HepG2 (cell line): ENCODE results near the gene DDAH2. TPM values are rescaled to one million over a fixed set of nuclear protein-coding genes. Genes with fewer than 3 reads are reported as not detected.

Experiments
- CHCHD3 ChIP-seq: sonication (generic); formaldehyde crosslinking; IDR thresholded peaks from 2 replicates; pipeline ENCODE4 v1.8.0; 2022; ENCODE audit warnings: mild to moderate bottlenecking, missing genetic modification reagents, moderate library complexity
- DNMT3B ChIP-seq: conservative IDR thresholded peaks from 2 replicates; pipeline ENCODE4 v1.6.1; 2016; ENCODE audit warnings: missing biosample characterization, control low read depth
- HNRNPUL1 ChIP-seq: fragments of 200-400 bp; formaldehyde crosslinking; IDR thresholded peaks from 2 replicates; pipeline ENCODE4 v1.6.1; 2017; ENCODE audit warnings: low read depth, mild to moderate bottlenecking, low read length, moderate library complexity
- MEIS2 ChIP-seq: sonication (generic); formaldehyde crosslinking; IDR thresholded peaks from 2 replicates; pipeline ENCODE4 v1.9.0; 2021; ENCODE audit warnings: mild to moderate bottlenecking, missing genetic modification reagents
- ZNF33A ChIP-seq: sonication (generic); formaldehyde crosslinking; IDR thresholded peaks from 2 replicates; pipeline ENCODE4 v1.5.1; 2020; ENCODE audit warnings: missing genetic modification reagents, mild to moderate bottlenecking, moderate library complexity, borderline replicate concordance
- ZNF629 ChIP-seq: sonication (generic); formaldehyde crosslinking; conservative IDR thresholded peaks from 2 replicates; pipeline ENCODE4 v1.5.0; 2020; ENCODE audit warnings: missing genetic modification reagents
- ZNF816 ChIP-seq: sonication (generic); formaldehyde crosslinking; IDR thresholded peaks from 2 replicates; pipeline ENCODE4 v1.8.0; 2022; ENCODE audit warnings: missing genetic modification reagents, mild to moderate bottlenecking, borderline replicate concordance
- ZSCAN12 ChIP-seq: sonication (generic); formaldehyde crosslinking; IDR thresholded peaks from 2 replicates; pipeline ENCODE4 v1.9.0; 2021; ENCODE audit warnings: mild to moderate bottlenecking, missing genetic modification reagents
- ZSCAN20 ChIP-seq: sonication (generic); formaldehyde crosslinking; IDR thresholded peaks from 2 replicates; pipeline ENCODE4 v1.4.0; 2020; ENCODE audit warnings: missing genetic modification reagents, mild to moderate bottlenecking, borderline replicate concordance
- polyA plus RNA-seq, 8 experiments: library from polyadenylated mRNA; depleted of rRNA in 3 of 8; stranded (reverse) in 7 of 8; unstranded in 1 of 8; fragments of >200 nt; fragmentation: Illumina TruSeq in 4 of 8; extraction: Trizol in 4 of 8; gene quantifications; 2 replicates each; pipeline versions ENCODE4 v1.2.1 to v1.2.3, GENCODE V29; 2011 to 2016; ENCODE audit warnings: low read depth in 4 of 8, missing spikeins in 1 of 8, mixed read lengths in 1 of 8; ENCODE audit not compliant: insufficient read depth in 1 of 8
- total RNA-seq, 5 experiments: library from RNA; depleted of rRNA; stranded (reverse); fragments of >200 nt; fragmentation: Illumina TruSeq; extraction: Trizol; gene quantifications; 2 replicates each; pipeline ENCODE4 v1.2.3, GENCODE V29; 2016; ENCODE audit warnings: low read depth in 1 of 5
- TF ChIP-seq, protein P1 (sequence below): sonication (generic); formaldehyde crosslinking; IDR thresholded peaks from 2 replicates; pipeline ENCODE4 v1.4.0; 2020; ENCODE audit warnings: low read depth, mild to moderate bottlenecking, missing genetic modification reagents
- TF ChIP-seq, protein P2 (sequence below): sonication (generic); formaldehyde crosslinking; IDR thresholded peaks from 2 replicates; pipeline ENCODE4 v1.5.1; 2020; ENCODE audit warnings: missing genetic modification reagents, mild to moderate bottlenecking, borderline replicate concordance
- TF ChIP-seq, protein P3 (sequence below): sonication (generic); formaldehyde crosslinking; IDR thresholded peaks from 2 replicates; pipeline ENCODE4 v1.4.0; 2020; ENCODE audit warnings: mild to moderate bottlenecking, missing genetic modification reagents
- TF ChIP-seq, protein P4 (sequence below): sonication (generic); formaldehyde crosslinking; IDR thresholded peaks from 2 replicates; pipeline ENCODE4 v1.8.0; 2022; ENCODE audit warnings: mild to moderate bottlenecking, missing genetic modification reagents, moderate library complexity
- TF ChIP-seq, protein P5 (sequence below), 2 experiments: sonication (generic) in 1 of 2; formaldehyde crosslinking in 1 of 2; IDR thresholded peaks; 2 replicates each; pipeline versions ENCODE4 v1.4.0 to v1.6.1; 2016 to 2020; ENCODE audit warnings: borderline replicate concordance in 1 of 2, low read depth in 1 of 2, mild to moderate bottlenecking in 1 of 2, missing genetic modification reagents in 1 of 2
- TF ChIP-seq, protein P6 (sequence below): sonication (generic); formaldehyde crosslinking; IDR thresholded peaks from 2 replicates; pipeline ENCODE4 v1.8.0; 2022; ENCODE audit warnings: missing genetic modification reagents, mild to moderate bottlenecking, inconsistent platforms, borderline replicate concordance

Gene DDAH2
- total and polyA plus RNA-seq, 2 of the 13 experiments (the other 11 are each of a cell fraction or from before 2014, with no cell fraction given) = 16.4 to 21.1 TPM

DNA sequence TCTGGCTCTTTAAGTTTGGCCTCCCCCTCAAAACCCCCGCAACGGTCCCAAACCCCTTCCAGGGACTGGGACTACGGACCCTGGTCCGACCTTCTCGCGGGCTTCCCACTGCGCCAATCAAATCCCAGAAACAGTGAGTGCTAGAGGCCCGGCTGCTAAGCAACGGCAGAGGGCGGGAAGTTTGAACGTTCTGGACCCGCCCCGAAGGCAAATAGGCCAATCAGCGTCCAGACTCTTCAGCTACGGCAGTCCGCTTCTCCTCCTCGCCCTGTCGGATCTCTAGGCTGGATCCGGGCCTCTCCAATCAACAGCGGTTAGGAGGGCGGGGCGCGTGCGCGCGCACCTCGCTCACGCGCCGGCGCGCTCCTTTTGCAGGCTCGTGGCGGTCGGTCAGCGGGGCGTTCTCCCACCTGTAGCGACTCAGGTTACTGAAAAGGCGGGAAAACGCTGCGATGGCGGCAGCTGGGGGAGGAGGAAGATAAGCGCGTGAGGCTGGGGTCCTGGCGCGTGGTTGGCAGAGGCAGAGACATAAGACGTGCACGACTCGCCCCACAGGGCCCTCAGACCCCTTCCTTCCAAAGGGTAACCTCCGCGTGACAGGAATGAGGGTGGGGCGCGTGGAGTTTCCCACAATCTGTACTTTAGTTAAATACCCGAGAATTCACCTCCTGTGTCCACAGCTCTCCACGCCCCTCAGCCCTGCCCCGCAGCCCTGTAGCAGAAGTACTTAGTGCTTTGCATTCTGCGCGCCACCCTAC is 10.7 kb upstream of the DDAH2 start, which contains the start of gene MSH5 (continued):
- TF ChIP-seq ZNF629 (CRISPR knock-in tag) (no peak; the same call in 1 of the 2 replicates), CHCHD3 (CRISPR knock-in tag) (peak; percentile 99), HNRNPUL1 (peak; percentile 8; the same call in 1 of the 2 replicates), ZSCAN12 (peak; percentile 73; the same call in 1 of the 2 replicates), DNMT3B (CRISPR knock-in tag) (peak; percentile 93), ZSCAN20 (CRISPR knock-in tag) (no peak; the same call in 1 of the 2 replicates), ZNF816 (peak; percentile 100), MEIS2 (peak; percentile 90; the same call in 1 of the 2 replicates), ZNF33A (CRISPR knock-in tag) (peak; percentile 85; the same call in 1 of the 2 replicates)
- TF ChIP-seq, protein P1, sequence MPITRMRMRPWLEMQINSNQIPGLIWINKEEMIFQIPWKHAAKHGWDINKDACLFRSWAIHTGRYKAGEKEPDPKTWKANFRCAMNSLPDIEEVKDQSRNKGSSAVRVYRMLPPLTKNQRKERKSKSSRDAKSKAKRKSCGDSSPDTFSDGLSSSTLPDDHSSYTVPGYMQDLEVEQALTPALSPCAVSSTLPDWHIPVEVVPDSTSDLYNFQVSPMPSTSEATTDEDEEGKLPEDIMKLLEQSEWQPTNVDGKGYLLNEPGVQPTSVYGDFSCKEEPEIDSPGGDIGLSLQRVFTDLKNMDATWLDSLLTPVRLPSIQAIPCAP (CRISPR knock-in tag) = peak; percentile 94
- TF ChIP-seq, protein P2, sequence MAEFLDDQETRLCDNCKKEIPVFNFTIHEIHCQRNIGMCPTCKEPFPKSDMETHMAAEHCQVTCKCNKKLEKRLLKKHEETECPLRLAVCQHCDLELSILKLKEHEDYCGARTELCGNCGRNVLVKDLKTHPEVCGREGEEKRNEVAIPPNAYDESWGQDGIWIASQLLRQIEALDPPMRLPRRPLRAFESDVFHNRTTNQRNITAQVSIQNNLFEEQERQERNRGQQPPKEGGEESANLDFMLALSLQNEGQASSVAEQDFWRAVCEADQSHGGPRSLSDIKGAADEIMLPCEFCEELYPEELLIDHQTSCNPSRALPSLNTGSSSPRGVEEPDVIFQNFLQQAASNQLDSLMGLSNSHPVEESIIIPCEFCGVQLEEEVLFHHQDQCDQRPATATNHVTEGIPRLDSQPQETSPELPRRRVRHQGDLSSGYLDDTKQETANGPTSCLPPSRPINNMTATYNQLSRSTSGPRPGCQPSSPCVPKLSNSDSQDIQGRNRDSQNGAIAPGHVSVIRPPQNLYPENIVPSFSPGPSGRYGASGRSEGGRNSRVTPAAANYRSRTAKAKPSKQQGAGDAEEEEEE (CRISPR knock-in tag) = no peak
- TF ChIP-seq, protein P3, sequence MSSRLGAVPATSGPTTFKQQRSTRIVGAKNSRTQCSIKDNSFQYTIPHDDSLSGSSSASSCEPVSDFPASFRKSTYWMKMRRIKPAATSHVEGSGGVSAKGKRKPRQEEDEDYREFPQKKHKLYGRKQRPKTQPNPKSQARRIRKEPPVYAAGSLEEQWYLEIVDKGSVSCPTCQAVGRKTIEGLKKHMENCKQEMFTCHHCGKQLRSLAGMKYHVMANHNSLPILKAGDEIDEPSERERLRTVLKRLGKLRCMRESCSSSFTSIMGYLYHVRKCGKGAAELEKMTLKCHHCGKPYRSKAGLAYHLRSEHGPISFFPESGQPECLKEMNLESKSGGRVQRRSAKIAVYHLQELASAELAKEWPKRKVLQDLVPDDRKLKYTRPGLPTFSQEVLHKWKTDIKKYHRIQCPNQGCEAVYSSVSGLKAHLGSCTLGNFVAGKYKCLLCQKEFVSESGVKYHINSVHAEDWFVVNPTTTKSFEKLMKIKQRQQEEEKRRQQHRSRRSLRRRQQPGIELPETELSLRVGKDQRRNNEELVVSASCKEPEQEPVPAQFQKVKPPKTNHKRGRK (CRISPR knock-in tag) = 0 out of 2 replicates have a peak, but pooled peaks have one; percentile 6
- TF ChIP-seq, protein P4, sequence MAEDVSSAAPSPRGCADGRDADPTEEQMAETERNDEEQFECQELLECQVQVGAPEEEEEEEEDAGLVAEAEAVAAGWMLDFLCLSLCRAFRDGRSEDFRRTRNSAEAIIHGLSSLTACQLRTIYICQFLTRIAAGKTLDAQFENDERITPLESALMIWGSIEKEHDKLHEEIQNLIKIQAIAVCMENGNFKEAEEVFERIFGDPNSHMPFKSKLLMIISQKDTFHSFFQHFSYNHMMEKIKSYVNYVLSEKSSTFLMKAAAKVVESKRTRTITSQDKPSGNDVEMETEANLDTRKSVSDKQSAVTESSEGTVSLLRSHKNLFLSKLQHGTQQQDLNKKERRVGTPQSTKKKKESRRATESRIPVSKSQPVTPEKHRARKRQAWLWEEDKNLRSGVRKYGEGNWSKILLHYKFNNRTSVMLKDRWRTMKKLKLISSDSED = no peak
- TF ChIP-seq, protein P5, sequence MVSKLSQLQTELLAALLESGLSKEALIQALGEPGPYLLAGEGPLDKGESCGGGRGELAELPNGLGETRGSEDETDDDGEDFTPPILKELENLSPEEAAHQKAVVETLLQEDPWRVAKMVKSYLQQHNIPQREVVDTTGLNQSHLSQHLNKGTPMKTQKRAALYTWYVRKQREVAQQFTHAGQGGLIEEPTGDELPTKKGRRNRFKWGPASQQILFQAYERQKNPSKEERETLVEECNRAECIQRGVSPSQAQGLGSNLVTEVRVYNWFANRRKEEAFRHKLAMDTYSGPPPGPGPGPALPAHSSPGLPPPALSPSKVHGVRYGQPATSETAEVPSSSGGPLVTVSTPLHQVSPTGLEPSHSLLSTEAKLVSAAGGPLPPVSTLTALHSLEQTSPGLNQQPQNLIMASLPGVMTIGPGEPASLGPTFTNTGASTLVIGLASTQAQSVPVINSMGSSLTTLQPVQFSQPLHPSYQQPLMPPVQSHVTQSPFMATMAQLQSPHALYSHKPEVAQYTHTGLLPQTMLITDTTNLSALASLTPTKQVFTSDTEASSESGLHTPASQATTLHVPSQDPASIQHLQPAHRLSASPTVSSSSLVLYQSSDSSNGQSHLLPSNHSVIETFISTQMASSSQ (IDR thresholded peaks at IDR 0.05; ENCODE audit: low read depth) = no peak
- TF ChIP-seq, protein P5 (CRISPR knock-in tag; IDR thresholded peaks at IDR 0.05; ENCODE audit: borderline replicate concordance) = peak; percentile 92
- TF ChIP-seq, protein P6, sequence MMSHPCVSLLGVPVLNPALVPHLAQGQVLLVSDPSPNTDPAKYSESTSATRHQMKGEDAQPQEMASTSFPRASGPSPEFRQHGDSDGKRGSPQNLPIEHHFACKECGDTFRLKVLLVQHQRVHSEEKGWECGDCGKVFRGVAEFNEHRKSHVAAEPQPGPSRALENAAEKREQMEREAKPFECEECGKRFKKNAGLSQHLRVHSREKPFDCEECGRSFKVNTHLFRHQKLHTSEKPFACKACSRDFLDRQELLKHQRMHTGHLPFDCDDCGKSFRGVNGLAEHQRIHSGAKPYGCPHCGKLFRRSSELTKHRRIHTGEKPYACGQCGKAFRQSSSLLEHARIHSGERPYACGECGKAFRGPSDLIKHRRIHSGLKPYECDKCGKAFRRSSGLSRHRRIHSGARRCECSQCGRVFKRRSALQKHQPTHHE (CRISPR knock-in tag) = peak; percentile 90; the same call in 1 of the 2 replicates
